Measurements from ENCODE around the gene ZNF608.

Gene ZNF608, protein sequence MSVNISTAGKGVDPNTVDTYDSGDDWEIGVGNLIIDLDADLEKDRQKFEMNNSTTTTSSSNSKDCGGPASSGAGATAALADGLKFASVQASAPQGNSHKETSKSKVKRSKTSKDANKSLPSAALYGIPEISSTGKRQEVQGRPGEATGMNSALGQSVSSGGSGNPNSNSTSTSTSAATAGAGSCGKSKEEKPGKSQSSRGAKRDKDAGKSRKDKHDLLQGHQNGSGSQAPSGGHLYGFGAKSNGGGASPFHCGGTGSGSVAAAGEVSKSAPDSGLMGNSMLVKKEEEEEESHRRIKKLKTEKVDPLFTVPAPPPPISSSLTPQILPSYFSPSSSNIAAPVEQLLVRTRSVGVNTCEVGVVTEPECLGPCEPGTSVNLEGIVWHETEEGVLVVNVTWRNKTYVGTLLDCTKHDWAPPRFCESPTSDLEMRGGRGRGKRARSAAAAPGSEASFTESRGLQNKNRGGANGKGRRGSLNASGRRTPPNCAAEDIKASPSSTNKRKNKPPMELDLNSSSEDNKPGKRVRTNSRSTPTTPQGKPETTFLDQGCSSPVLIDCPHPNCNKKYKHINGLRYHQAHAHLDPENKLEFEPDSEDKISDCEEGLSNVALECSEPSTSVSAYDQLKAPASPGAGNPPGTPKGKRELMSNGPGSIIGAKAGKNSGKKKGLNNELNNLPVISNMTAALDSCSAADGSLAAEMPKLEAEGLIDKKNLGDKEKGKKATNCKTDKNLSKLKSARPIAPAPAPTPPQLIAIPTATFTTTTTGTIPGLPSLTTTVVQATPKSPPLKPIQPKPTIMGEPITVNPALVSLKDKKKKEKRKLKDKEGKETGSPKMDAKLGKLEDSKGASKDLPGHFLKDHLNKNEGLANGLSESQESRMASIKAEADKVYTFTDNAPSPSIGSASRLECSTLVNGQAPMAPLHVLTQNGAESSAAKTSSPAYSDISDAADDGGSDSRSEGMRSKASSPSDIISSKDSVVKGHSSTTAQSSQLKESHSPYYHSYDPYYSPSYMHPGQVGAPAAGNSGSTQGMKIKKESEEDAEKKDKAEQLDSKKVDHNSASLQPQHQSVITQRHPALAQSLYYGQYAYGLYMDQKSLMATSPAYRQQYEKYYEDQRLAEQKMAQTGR (N-terminal part only)

DNA sequence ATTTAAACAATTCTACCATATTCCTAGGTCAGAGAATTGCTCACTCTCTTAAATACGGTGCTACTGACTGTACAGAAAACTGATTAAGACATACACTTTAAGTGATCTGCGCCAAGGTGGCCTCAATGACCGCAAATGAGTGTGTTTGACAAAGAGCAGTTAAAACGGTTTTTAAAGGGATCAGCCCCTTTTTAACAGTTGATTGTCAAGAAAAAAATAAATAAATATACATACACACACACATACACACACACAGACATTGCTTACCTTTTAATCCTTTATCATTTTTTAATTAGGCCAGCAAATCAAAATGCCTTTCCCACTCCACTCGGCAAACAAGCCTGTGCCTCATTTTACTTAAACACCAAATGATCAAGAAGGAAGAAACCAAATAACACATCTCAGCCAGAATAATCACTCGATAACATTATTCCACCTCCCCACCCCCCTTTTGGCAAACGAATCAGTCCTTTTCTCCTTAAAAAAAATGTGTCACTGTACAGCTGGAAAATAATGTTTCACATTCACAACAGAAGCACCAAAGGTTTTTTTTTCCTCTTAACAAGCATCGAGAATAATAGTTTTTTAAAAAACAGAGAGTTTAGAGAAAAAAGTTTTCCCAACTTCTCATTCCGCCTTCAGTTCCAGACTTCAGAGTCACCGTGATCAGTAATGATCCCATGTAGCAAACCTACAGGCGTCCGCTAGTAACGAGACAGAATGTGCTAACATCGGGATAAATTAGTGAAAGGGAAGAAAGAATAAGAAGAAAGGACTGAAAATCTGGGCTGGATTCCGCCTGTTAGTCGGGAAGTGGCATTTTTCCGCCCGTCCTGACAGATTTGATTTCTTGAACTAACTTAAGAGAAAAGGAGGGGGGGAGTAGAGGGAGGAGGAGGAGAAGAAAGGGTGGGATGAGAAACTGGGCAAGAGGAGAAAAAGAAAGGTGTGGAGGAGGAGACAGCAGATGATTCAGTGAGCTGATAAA is at the start of gene ZNF608:
Gene ZNF608, minus strand, starts transcription at position 712 of the 988 bp plus-strand sequence. CDS start 1,650 bp downstream, outside the sequence.
- DNase-seq (ENCODE audit: low spot score): peak; percentile 71

DNA sequence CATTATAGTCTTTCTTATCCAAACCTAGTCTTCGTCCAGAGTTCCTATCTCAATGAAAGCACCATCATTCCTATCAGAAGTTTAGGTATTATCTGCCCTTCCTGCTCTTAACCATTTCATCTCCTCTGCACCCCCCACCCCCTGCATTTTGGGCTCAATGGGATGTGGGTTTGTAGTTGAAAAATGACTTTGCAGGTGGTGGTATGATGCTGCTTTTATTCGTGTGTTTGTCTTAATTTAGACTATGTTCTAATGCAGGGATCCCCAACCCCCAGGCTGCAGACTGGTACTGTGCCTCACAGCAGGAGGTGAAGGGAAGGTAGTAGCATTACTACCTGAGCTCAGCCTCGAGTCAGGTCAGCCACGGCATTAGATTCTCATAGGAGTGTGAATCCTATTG is 49.4 kb upstream of the ZNF608 start:
- no peak for DNase-seq (ENCODE audit: low spot score)

DNA sequence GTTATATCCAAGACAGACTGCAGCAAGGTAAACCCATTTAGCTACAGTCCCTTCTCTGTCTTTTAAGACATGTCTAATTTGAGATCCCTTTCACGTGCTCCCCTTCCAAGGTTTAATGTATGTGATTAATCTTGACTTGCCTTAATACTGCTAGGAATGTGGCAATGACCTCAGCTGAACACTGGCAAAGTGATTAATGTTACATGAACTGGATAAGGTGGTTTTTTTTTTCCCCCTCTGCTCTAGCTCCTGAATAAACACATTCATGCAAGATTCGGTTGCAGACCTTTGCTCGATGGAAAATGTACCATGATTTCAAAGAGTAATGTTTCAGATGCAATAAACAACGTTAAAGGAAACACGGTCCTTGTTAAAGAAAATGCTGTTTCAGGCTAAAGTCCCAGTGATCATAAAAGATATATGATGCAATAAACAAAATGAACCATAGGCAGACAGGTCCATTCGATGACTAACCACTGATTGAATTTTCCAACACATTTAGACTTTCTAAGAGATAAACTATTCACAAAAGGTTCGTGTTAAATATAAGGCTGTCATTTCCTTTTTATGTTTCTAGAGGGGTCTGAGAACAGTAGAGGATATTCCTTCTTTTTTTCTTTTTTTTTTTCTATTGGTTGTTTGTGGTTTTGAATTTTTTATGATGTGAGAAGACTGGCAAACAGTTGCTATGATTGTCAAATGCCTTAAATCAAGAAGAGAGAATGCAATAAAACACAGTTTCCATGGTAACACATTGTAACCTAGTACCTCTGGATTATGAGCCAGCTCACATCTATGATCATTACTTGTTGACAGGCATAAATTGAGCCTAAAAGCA is 44.7 kb upstream of the ZNF608 start:
- DNase-seq (ENCODE audit: low spot score): no peak

DNA sequence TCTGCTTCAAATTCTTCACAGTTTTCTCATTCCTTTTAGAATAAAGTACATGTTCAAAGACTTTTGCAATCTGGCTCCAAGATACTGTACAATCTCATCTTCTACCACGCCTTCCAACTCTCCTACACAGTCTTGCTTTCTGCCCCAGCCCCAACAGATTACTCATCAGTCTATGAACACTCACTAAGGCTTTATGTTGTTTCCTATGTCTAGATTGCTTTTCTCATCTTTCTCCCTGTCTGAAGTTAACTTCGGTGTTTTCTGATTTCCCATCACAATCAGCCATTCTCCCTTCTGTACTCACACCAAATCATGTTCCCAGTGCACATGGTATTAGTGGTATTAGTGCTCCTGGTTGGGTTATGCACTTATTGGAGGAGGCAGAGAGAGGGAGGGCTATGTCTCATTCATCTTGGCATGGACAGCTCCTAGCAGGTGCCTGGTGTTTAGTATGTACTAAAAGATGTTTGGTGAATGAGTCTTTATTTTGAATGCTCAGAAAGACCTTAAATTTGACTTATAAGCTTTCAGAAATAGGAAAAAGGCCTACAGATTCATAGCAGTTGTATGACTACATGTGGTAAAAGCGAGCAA is 44.0 kb upstream of the ZNF608 start:
- no peak for DNase-seq (ENCODE audit: low spot score)

DNA sequence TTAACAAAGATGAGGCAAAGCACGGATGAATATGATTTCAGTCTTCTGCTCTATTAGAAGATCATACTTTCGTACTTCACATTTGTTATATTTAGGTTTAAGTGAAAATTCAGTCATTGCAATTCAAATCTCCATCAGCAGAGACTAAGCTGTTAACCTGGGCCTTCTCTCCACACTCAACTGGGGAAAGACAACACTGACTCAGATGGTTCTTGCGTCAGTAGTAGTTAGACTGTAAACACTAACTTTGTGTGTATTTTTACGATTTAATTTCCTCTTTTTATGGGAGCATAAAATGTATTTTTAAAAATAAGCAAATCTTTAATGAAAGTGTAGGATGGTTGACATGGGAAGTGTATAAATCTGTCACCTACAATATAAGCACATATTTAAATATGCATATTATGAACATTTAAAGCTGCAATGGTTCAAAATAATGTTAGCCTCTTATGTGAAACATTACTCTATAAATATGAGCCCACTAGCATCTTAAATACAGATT is 42.7 kb upstream of the ZNF608 start:
- no peak for DNase-seq (ENCODE audit: low spot score)

DNA sequence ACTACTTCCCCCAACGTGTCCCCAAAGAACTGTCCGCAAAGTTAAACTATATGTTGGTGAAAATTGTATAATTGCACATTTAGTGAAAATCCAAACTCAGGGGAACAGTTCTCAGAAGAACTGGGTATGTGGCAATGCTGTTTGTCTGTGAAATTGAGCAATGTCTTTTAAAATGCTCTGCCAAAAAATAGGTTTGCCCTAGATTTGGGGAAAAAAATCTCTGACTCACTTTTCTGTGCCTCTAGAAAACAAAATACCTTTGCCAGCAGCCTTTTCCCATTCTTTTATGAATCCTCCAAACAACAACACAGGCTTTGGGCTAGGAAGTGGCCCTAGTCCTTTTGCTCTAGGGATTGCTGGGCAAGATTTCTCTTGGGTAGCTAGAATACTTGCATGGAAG is 37.4 kb upstream of the ZNF608 start:
- DNase-seq (ENCODE audit: low spot score): no peak

DNA sequence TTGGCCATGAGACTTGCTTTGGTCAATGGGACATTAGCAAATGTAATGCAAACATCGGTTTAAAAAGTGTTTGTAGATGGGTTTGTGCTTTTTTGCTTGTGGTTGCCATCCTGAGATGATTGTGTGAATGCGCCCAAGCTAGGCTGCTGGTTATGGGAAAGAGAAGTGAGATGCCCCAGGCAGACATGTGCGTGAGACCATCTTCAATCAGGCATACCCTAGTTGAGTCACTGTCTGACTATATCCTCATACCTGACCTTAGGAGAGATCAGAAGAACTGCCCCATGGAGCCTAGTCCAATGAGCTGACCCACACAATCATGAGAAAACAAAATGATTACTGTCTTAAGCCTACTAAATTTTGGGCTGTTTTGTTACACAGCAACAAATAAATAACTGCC is 36.8 kb upstream of the ZNF608 start:
- no peak for DNase-seq (ENCODE audit: low spot score)

DNA sequence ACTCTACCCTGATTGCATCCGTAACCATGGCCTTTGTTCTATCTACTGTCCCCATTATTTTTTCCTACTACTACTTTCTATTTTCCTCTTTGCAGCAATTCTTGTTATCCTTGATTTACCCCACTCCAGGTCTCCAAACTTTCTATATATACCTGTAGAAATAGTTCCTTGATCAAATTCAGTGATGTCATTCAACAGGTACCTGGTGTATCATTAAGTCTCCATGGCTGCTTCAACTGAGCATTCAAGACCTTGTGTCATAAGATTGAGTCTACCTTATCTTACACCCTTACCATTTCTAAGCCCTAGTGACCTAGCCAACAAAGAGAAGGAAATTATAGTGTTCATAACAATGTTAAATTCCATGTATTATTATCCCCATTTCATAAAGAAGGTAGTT is 35.8 kb upstream of the ZNF608 start:
- DNase-seq (ENCODE audit: low spot score): no peak

DNA sequence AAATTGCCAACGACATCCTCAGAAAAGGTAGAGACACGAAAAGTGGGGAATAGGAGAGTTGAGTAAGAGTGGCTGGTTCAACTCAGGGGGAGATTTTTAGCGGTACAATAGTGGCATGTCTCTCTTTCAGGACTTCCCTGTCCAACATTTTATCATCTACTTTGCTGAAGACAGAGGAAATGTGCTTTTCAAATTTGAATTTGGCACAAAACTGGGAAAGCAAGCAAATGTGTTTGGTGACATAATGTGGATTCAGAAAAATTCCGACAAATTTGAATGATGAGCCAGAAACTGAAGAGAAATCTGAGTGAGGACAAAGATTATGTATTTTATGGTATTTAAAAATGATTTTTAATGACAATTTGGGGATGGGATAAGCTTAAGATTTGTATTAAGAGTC is 33.6 kb upstream of the ZNF608 start:
- no peak for DNase-seq (ENCODE audit: low spot score)

DNA sequence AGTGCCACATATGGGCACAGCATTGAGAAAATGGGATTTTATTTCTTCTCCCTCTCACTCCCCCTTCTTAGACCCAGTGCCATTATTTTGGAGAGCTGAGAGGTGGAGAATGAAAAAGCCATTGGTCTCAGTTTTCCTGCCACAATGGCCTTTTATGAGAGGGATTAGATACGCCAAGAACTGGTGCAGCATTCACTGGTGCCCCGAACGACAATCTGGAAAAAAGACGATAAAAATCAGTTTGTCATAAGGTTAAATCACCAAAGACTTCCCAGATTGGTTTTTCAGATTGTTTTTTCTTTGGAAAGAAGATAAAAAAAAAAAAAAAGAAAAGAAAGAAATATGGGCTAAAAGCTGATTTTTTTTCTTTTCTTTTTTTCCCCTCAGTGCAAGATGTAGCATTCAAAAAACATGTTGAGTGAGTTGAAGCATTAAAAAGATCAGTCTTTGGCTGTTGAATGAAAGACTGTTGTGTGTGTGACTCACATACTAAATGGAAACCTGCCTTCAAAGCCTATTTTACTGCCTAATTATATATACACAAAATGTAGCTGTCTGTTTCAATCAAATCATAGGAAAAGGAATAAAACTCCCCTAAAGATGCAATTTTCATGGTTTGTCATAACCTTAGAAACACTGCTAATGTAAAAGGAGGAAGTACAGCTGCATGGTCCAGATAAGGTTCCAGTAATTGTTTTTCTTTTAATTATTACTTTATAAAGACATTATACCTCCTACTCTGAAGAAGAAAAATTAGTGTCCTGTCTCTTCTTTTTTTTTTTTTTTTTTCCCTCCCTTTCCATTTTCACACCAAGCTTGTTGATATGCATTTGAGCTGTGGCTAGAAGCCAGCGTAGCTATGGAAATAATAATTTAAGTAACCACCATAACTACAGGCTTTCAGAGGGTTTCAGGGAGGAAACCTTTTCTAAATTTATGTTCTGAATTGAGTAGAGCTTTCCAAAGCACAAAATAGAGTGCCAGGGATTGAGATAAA is 27.2 kb upstream of the ZNF608 start:
- DNase-seq (ENCODE audit: low spot score): no peak

DNA sequence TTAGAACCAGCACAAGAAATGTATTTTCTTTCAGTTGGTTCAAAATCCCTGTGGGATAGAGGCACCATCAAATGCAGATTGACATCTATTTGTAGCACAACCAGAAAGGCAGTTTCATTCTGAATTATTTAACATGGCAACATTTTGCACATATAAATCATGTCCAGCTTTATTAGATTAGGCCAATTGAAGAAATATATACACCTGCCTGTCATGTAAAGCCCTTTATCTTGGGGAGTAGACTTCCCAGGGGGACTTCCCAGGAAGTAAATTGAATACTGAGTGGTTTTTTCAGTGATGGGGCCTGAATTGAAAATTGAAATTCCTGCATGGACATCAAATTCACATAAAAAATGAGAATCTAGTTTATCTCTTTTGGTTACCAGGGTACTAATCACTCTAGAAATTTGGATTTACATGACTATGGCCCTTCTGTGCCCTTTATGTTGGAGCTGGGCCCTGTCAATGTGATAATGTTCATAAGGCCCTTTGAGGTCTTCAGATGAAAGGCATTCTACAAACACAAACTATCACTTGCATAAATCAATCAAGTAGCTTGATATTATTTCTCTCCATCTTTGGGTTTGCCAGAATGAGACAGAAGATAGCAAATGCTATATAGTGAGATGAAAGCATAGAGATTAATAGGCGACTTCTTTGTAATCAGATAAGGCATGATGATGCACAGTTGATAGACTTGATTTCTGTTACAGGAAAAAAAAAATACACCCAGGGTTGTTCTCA is 26.2 kb upstream of the ZNF608 start:
- no peak for DNase-seq (ENCODE audit: low spot score)

DNA sequence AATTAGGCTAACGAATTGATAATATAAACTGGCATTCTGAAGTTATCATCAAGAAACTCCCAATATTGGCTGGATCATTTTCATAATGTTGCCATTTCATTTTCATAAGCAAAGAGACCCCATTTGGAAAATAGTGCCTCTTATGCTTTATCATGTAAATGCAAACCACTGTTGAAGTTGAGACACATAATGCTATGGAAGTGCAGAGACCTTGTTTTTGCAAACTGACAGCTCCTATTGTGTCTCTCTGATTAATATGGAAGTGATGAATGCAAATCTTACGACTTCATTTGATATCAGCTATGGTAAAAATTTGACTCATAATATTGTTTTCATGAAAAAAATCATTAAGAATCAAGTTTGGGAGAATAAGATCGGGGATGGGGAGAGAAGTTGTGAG is 25.3 kb upstream of the ZNF608 start:
- no peak for DNase-seq (ENCODE audit: low spot score)

DNA sequence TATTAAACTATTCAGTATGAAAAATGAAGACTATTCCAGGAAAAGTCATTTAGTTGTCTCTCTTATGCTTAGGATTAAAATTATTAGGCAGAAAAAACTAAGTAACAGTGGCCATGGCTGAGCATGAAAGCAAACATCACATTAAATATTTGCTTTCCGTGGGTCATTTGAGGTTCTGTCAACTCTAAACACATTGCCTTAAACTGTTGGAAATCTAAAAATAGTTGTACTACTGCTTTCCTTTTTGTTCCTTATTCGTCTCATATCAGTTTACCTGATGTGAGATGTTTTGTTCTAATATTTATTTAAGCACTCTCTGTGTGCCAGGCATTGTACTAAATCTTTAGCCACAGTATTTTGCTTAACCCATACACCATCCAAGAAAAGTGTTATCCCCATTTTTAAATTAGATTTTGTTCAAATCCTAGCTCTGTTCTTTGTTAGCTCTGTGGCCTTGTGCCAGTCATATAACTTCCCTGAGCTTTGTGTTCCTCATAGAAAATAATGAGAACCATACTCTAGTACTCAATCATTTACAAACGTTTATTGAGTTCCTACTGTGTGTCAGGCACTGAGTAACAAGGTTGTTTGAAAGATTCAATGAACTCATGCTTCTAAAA is 18.7 kb upstream of the ZNF608 start:
- no peak for DNase-seq (ENCODE audit: low spot score)

DNA sequence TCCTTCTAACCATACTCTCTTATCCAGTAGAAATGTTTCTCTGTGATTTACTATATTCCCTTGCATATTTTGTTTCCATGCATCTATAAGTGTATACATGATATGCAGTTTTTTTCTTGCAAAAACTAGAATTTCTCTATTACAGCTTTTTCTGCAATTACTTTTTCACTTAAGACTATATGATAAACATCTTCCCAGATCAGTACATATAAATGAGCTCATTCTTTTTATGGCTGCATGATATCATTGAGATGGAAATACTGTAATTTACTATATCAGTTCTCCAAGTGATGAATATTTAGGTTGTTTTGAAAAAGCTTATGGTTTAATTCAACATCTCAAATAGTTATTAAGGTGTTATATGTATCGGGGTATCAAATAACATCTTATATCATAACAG is 18.1 kb upstream of the ZNF608 start:
- DNase-seq (ENCODE audit: low spot score): no peak

DNA sequence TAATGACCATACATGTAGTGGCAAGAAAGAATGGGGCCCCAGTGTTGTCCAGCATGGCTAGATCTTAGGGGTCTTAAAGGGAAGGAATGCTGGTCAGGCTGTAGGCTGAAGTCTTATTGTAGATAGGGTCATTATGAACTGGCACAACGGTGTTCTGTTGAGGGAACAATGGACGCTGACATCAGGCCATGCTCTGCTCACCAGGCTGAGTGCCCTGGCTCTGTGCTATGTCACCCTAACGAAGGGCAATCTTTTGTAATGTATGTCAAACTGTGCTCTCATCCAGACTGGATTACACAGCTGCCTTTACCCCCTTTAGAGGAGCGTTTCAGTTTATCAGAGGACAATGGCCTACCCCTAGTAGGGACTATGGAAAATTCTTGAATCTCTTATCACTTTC is 14.6 kb upstream of the ZNF608 start:
- DNase-seq (ENCODE audit: low spot score): no peak

DNA sequence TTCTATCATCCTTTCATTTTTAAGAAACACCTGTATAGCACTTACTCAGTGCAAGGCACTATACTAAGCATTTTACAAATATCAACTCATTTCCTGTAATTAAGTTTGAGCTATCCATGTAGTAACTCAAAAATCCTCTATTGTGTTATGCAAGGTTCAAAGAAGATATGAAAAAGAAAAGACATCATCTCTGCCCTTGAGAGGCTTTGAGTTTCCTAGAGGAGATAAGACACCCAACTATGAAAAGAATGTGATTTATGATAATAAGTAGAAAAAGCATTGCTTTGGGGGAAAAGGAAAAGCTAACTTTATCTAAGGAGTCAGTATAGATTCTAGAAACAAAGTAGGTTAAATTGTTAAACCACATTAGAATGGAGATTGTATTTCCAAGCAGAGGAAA is 14.2 kb upstream of the ZNF608 start:
- DNase-seq (ENCODE audit: low spot score): no peak

DNA sequence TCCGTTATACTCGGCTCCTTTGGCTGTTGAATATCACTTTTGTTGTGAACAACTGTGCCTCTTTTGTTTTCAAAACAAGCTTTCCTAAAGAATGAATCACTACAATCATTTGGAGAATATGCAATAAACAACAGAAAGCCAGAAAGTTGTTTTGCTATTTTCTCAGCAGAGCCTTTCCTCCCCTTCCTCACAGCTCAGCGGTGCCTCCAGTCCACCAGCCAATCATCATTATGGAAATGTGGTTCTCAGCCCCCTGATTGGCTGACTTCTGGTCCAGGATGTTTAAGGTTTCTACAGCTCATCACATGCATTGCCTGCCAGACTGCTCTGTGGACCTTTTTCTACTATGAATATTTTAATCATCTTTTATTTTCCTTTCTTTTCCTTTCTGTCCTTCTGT is 9.1 kb upstream of the ZNF608 start:
- peak; percentile 22 for DNase-seq (ENCODE audit: low spot score)

DNA sequence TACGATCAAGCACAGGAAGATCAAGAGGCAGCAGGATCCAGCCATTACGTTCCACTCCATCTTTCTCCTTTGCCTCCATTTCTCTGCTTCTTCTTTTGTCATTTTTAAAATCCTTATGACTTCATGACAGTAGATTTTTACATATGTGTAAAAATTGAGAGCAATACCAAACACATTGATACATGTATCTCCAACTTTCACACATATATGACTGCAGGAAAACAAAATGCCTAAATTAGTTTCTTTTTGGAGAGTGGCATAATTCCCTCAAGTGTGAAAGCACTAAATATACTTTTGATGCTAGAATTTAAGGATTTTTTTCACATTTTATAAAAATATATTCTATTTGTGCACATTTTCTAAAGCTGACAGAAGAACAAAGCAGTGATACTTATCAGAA is 8.6 kb upstream of the ZNF608 start:
- no peak for DNase-seq (ENCODE audit: low spot score)

All from NAMALWA (cell line).